ENCODE results near the gene MGP. TPM values are rescaled to one million over a fixed set of nuclear protein-coding genes. Genes with fewer than 3 reads are reported as not detected.

The MGP gene
- polyA plus RNA-seq, 1 of the 3 experiments (the other 2 are of a cell fraction): 76.2 TPM

- TF ChIP-seq IRF3 (IDR thresholded peaks at IDR 0.05; ENCODE audit: low read depth, low read length) (no peak), USF1 (IDR thresholded peaks at IDR 0.05; ENCODE audit: borderline replicate concordance, low read depth) (no peak), MXI1 (IDR thresholded peaks at IDR 0.05; ENCODE audit: low read depth, low read length) (no peak), NFIC (IDR thresholded peaks at IDR 0.05; ENCODE audit: borderline replicate concordance) (no peak)
Measured at GRCh38 chr12:14883686-14884085, 2.0 kb downstream of the MGP start (continued).

- Histone ChIP-seq H3F3A (replicated peaks; ENCODE audit: insufficient read depth) (no peaks in the 10 kb centered on the region), H3K27ac (ENCODE audit: low read depth in 2 of 2, low read length in 1 of 2) (no peak overlapping the region), H3K9me2 (no peaks in the 10 kb centered on the region; the same call in 1 of the 2 replicates), H3K4me1 (ENCODE audit: control insufficient read depth in 1 of 2, insufficient read depth in 2 of 2, low read depth in 1 of 2, low read length in 1 of 2) (peaks cover 5 to 9% of the 10 kb centered on the region in 2 experiments; a peak in 3 of 4 replicates), H4K20me1 (ENCODE audit: insufficient read depth) (no peaks in the 10 kb centered on the region), H2AFZ (ENCODE audit: low read depth) (no peak overlapping the region), H3K4me2 (no peak overlapping the region), H3K79me2 (ENCODE audit: insufficient read depth) (no peaks in the 10 kb centered on the region), H3K9me3 (no peaks in the 10 kb centered on the region), H3K9ac (no peak overlapping the region), H3K4me3 (ENCODE audit: low read depth in 2 of 2, low read length in 1 of 2) (no peak overlapping the region), H3K27me3 (ENCODE audit: insufficient read depth) (no peaks in the 10 kb centered on the region), H3K36me3 (replicated peaks in 1 of 2; ENCODE audit: control insufficient read depth in 1 of 2, insufficient read depth in 2 of 2, low read length in 1 of 2) (peaks cover 2 to 11% of the 10 kb centered on the region in 2 experiments)
- TF ChIP-seq RFX5 (IDR thresholded peaks at IDR 0.05; ENCODE audit: low read length) (no peak), RCOR1 (IDR thresholded peaks at IDR 0.05; ENCODE audit: low read length) (no peak), TAF1 (IDR thresholded peaks at IDR 0.05; ENCODE audit: borderline replicate concordance, low read depth, low read length) (no peak)
- 83% methylated on average over 6 of the region's 6 CpGs for WGBS (ENCODE audit: low lambda C conversion rate)
- ChIA-PET CTCF (no interaction called here), POLR2A (no interaction called here)
- no peak for DNase-seq
Measured at GRCh38 chr12:14880890-14881453, 4.7 kb downstream of the MGP start.

- 75% methylated on average over 8 of the region's 8 CpGs for WGBS (ENCODE audit: low lambda C conversion rate)
- no peaks in the 10 kb centered on the region for H3K9me3 ChIP-seq
- H3K9me2 ChIP-seq: no peaks in the 10 kb centered on the region; the same call in 1 of the 2 replicates
- H3K79me2 ChIP-seq (ENCODE audit: insufficient read depth): no peaks in the 10 kb centered on the region
- H2AFZ ChIP-seq (ENCODE audit: low read depth): no peak overlapping the region
- H3K36me3 ChIP-seq (replicated peaks in 1 of 2; ENCODE audit: control insufficient read depth in 1 of 2, insufficient read depth in 2 of 2, low read length in 1 of 2): peaks cover 2 to 11% of the 10 kb centered on the region in 2 experiments
- no peaks in the 10 kb centered on the region for H3K27me3 ChIP-seq (ENCODE audit: insufficient read depth)
- H3K4me2 ChIP-seq: no peak overlapping the region
- no peak overlapping the region for H3K4me3 ChIP-seq (ENCODE audit: low read depth in 2 of 2, low read length in 1 of 2)
- peaks cover 0 to 7% of the 10 kb centered on the region in 2 experiments; a peak in 2 of 4 replicates for H3K4me1 ChIP-seq (ENCODE audit: control insufficient read depth in 1 of 2, insufficient read depth in 2 of 2, low read depth in 1 of 2, low read length in 1 of 2)
- H3K27ac ChIP-seq (ENCODE audit: low read depth in 2 of 2, low read length in 1 of 2): no peak overlapping the region
- ChIA-PET CTCF (interaction anchor here (1.1 to 1.2 kb wide), 2 partner anchors 35 to 155 kb away, joined by 3 read pairs; no protein-coding TSS in a partner anchor), POLR2A (no interaction called here)
- DNase-seq: no peak
- H4K20me1 ChIP-seq (ENCODE audit: insufficient read depth): no peaks in the 10 kb centered on the region
- no peaks in the 10 kb centered on the region for H3F3A ChIP-seq (replicated peaks; ENCODE audit: insufficient read depth)
- TF ChIP-seq GATA2 (CRISPR knock-in tag; IDR thresholded peaks at IDR 0.05) (no peak), FOXM1 (IDR thresholded peaks at IDR 0.05; ENCODE audit: low read depth) (no peak), FOXJ3 (CRISPR knock-in tag; IDR thresholded peaks at IDR 0.05) (no peak), IRF3 (IDR thresholded peaks at IDR 0.05; ENCODE audit: low read depth, low read length) (no peak), MEF2A (IDR thresholded peaks at IDR 0.05; ENCODE audit: borderline replicate concordance, low read depth) (no peak), SIN3A (IDR thresholded peaks at IDR 0.05; ENCODE audit: borderline replicate concordance, low read depth, low read length) (no peak), CTCF (IDR thresholded peaks at IDR 0.05) (no peak), GABPA (IDR thresholded peaks at IDR 0.05; ENCODE audit: low read depth) (no peak), NRF1 (IDR thresholded peaks at IDR 0.05; ENCODE audit: low read depth, low read length) (no peak)
- H3K9ac ChIP-seq: no peak overlapping the region
Measured at GRCh38 chr12:14879222-14879933, 6.3 kb downstream of the MGP start.

Data from SK-N-SH (cell line).